Prostate gland (tissue), 2 donors: ENCODE results near the gene SCYL1. TPM values are rescaled to one million over a fixed set of nuclear protein-coding genes. Genes with fewer than 3 reads are reported as not detected.
A peak's percentile ranks its signal among the peaks of the same experiment; 100 is the strongest.

Experiments used
- DNase-seq: peaks from one replicate; pipeline ENCODE4 v3.0.0-alpha.2; 2019; ENCODE audit warnings: low spot score
- H3K27ac ChIP-seq, 2 donors: fragments of 200-600 bp; sonication (generic); 2 replicates each; pipeline ENCODE4 v1.5.1; 2017 to 2019
- H3K27me3 ChIP-seq: fragments of 200-600 bp; sonication (generic); replicated peaks from 2 replicates; pipeline ENCODE4 v1.5.1; 2019; ENCODE audit not compliant: insufficient read depth
- H3K36me3 ChIP-seq, 2 donors: fragments of 200-600 bp; sonication (generic); 1 replicate in 1 of 2; 2 replicates in 1 of 2; pipeline versions ENCODE4 v1.5.1 to v1.8.1; 2017 to 2019
- H3K4me1 ChIP-seq: fragments of 200-600 bp; sonication (generic); replicated peaks from 2 replicates; pipeline ENCODE4 v1.5.1; 2019
- H3K4me3 ChIP-seq, 2 donors: fragments of 200-600 bp; sonication (generic); 2 replicates each; pipeline ENCODE4 v1.5.1; 2017 to 2019
- H3K9me3 ChIP-seq: fragments of 200-600 bp; sonication (generic); 2 replicates; pipeline ENCODE4 v1.5.1; 2017
- CTCF ChIP-seq, 4 experiments: fragments of 200-600 bp in 2 of 4; fragments of 450-650 bp in 2 of 4; sonication (generic) in 2 of 4; IDR thresholded peaks; 1 replicate in 3 of 4; 2 replicates in 1 of 4; pipeline ENCODE4 v1.5.1; 2016 to 2019; ENCODE audit warnings: antibody characterized with exemption in 4 of 4, mild to moderate bottlenecking in 2 of 4, moderate library complexity in 2 of 4
- POLR2A ChIP-seq: fragments of 450-650 bp; IDR thresholded peaks from one replicate; pipeline ENCODE4 v1.6.1; 2016; ENCODE audit warnings: antibody characterized with exemption, mild to moderate bottlenecking
- POLR2AphosphoS5 ChIP-seq: sonication (generic); formaldehyde crosslinking; IDR thresholded peaks from one replicate; pipeline ENCODE4 v1.6.1; 2017; ENCODE audit warnings: antibody characterized with exemption
- WGBS: methylation state at CpG from one replicate; pipeline ENCODE4 v1.1.5; 2018; 5-methylcytosine and 5-hydroxymethylcytosine counted together
- intact Hi-C: fragments of 100-400 bp; cut with DNase I; formaldehyde crosslinking; loops from one replicate; pipeline ENCODE4 v1.14.2; 2022
- total RNA-seq, 2 donors: library from RNA; depleted of rRNA; stranded (reverse); fragments of >200 nt; gene quantifications; one replicate each; pipeline ENCODE4 v1.1.0, GENCODE V29; 2016

The SCYL1 gene
- total RNA-seq, 2 donors from 2014 or later = 125 to 177 TPM

- H3K4me3 ChIP-seq = peak overlapping the region; percentile 72 to 78
- intact Hi-C loops = loop anchor here (2.0 kb wide), 1 partner anchor 31 kb away; no protein-coding TSS in a partner anchor
- no peaks in the 10 kb centered on the region for H3K27me3 ChIP-seq
- no peaks in the 10 kb centered on the region for H3K9me3 ChIP-seq
- peaks cover 45% of the 10 kb centered on the region for H3K4me1 ChIP-seq
- no peaks in the 10 kb centered on the region for H3K36me3 ChIP-seq
- DNase-seq = no peak
- 5% methylated on average over 11 of the region's 11 CpGs for WGBS
- peak overlapping the region; percentile 87 to 96 for H3K27ac ChIP-seq
- TF ChIP-seq CTCF (IDR thresholded peaks at IDR 0.05) (peak in 3 of 4 experiments; percentile 24 to 58 (median 52)), POLR2AphosphoS5 (no peak), POLR2A (no peak)
Measured at GRCh38 chr11:65571940-65572339, 47.1 kb downstream of the SCYL1 start.

DNA sequence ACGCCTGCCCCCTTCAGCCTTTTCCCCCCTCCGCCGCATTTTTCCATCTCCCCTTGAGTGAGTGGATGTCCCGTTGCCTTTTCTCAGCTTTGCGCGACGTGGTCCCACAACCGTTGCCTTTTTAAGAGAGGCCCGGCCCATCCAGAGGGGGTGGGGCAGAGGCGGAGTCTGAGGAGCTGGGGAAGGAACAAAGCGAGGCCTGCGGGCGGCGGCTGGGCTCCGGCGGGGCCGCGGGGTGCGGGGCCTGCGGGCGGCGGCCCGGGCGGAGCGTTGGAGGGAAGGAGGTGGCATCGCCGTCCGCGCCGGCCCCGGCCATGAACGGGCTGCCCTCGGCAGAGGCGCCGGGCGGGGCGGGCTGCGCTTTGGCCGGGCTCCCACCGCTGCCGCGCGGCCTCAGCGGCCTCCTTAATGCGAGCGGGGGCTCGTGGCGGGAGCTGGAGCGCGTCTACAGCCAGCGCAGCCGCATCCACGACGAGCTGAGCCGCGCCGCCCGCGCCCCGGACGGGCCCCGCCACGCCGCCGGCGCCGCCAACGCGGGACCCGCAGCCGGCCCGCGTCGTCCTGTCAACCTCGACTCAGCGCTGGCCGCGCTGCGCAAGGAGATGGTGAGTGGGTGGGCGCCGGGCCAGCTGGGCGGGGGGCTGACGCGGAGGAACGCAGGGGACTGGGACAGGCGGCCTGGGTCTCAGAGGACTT, 47.6 kb downstream of the SCYL1 start, which contains the start of gene FAM89B:
FAM89B (plus strand) TSS at position 183 of the 696 bp plus-strand sequence; CDS start at position 315, 132 bp downstream.
- TF ChIP-seq POLR2AphosphoS5 (peak; percentile 89), POLR2A (peak; percentile 60), CTCF (IDR thresholded peaks at IDR 0.05) (no peak)
- intact Hi-C loops = no loop called here
- Histone ChIP-seq H3K36me3 (no peaks in the 10 kb centered on the region), H3K27ac (peak within 1 kb of the TSS; percentile 96), H3K9me3 (no peaks in the 10 kb centered on the region), H3K27me3 (no peaks in the 10 kb centered on the region), H3K4me1 (peaks cover 49% of the 10 kb centered on the region), H3K4me3 (peak within 1 kb of the TSS; percentile 72 to 78)
- peak; percentile 89 for DNase-seq
- under 1% methylated on average over 57 of the region's 86 CpGs for WGBS

DNA sequence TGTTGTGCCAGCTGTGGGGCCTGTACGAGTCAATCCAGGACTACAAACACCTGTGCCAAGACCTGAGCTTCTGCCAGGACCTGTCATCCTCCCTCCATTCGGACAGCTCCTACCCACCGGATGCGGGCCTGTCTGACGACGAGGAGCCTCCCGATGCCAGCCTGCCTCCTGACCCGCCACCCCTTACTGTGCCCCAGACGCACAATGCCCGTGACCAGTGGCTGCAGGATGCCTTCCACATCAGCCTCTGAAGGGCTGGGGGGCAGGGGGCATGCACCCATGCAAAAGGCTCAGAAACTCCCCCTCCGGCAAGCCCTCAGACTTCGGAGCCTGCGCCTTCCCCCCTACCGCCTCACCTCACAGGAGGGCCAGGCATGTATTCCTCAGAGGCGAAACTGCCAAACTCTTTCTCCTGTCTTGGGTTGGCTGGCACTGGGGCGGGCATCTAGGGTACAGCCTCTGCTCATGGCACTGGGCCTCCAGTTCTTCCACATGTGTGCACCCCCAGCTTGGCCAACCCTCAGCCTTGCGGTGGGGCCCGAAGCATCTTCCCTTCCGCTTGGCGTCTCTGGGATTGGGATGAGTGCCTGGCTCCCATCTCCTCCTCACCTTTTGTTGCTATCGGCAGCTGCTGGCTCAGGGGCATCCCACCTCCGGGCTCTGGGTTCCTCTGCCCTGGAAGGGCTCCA, 48.7 kb downstream of the SCYL1 start:
- peaks cover 41% of the 10 kb centered on the region for H3K4me1 ChIP-seq
- no peak for DNase-seq
- peak overlapping the region; percentile 87 to 96 for H3K27ac ChIP-seq
- H3K9me3 ChIP-seq = no peaks in the 10 kb centered on the region
- H3K36me3 ChIP-seq = no peaks in the 10 kb centered on the region
- WGBS = 15% methylated on average over 22 of the region's 22 CpGs
- no peaks in the 10 kb centered on the region for H3K27me3 ChIP-seq
- intact Hi-C loops = no loop called here
- H3K4me3 ChIP-seq = peak overlapping the region; percentile 74 to 78
- TF ChIP-seq POLR2A (no peak), CTCF (IDR thresholded peaks at IDR 0.05) (no peak), POLR2AphosphoS5 (no peak)

DNA sequence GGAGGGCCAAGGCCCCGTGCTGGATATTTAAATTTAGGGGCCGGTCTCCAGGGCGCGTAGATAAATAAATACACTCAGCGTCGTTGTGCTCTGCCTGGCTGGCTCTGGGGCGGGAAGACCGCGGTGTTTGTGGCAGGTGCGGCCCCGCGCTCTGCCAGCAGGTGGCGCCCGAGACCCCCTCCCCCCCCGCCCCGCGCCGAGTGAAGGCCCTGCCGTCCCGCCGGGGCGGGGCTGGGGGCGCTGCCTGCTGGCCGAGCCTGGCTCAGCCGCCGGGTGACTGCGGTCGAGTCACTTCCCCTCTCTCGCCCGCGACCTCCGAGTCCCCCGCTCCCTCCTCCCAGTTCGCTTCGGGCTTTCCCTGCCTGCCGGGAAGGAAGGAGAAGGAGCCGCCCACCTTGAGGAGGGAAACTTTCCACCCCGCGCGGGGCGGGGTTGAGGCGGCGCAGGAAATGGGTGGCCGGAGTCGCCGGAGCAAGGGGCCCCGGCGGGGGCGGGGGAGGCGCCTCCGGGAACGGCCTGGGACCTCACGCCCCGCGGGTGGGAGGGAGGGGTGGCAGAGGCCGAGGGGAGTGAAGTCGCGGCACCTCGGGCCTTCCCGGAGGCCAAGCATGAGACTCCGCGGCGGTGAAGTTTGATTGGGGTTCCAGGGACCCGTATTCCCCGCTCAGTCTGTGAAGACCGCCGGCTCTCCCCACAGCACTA, 49.4 kb downstream of the SCYL1 start:
- peak; percentile 15 for TF ChIP-seq POLR2A
- TF ChIP-seq POLR2AphosphoS5 = peak; percentile 68
- TF ChIP-seq CTCF (IDR thresholded peaks at IDR 0.05) = peak; percentile 96 to 100 (median 98)
- DNase-seq = peak; percentile 77
- peak overlapping the region; percentile 74 to 78 for H3K4me3 ChIP-seq
- WGBS = 4% methylated on average over 33 of the region's 67 CpGs
- no peaks in the 10 kb centered on the region for H3K27me3 ChIP-seq
- H3K9me3 ChIP-seq = no peaks in the 10 kb centered on the region
- peaks cover 34% of the 10 kb centered on the region for H3K4me1 ChIP-seq
- peak overlapping the region; percentile 87 to 96 for H3K27ac ChIP-seq
- intact Hi-C loops = no loop called here
- H3K36me3 ChIP-seq = no peaks in the 10 kb centered on the region
